Activated CD4-positive, alpha-beta T cell treated with anti-CD3 and anti-CD28 coated beads, Interleukin-2, amount 50 U/mL, for 24 hours (primary cell): ENCODE data around the gene CYFIP2.

ENCODE experiments used
- DNase-seq, 2 donors: peaks; one replicate each; pipeline ENCODE4 v3.0.0-alpha.2; 2020; ENCODE audit warnings: low read depth in 1 of 2, low spot score in 1 of 2

CYFIP2 gene

DNA sequence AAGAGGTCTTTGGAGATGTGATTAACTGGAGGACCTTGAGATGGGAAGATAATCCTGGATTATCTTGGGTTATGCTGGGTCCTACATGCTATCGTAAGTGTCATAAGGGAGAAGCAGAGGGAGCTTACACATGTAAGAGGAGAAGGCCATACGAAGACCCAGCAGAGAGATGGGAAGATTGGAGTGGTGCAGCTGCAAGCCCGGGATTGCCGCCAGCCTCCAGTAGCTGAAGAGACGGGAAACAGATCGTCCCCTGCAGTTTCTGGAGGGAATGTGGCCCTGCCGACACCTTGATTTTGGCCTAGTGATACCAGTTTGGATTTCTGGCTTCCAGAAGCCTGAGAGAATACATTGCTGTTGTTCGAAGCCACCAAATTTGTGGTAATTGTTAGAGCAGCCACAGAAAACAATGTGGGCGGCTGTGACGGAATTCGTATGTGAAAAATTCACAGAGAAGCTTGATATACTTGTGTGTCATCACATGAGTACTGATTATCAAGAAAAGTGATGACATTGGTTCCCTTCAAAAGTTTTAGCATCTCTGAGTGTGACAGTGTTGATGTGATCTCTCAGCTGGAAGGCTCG is 86.9 kb downstream of the CYFIP2 start:
- no peak for DNase-seq

DNA sequence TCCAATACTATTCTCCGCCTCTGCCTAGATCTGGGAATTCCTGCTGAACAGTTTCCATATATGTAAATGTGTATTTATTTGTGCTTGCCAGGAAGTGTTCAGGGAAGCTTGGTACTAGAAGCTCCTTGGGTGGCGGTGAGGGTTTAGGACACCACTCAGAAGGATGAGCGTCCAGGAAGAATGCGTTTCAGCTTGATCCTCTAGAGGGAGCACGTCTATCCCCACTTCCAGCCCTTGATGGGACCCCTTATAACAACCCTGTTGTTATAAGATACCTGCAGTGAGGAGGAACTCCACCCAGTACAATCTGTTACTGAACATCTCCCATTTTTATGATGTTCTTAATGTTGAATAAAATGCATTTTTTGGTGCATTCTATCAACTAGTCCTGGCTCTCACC is 88.9 kb downstream of the CYFIP2 start:
- DNase-seq: no peak

GRCh38 chr5:157356576-157356975 is 90.7 kb downstream of the CYFIP2 start:
- DNase-seq: no peak

GRCh38 chr5:157357823-157358222 is 91.9 kb downstream of the CYFIP2 start:
- DNase-seq: no peak

DNA sequence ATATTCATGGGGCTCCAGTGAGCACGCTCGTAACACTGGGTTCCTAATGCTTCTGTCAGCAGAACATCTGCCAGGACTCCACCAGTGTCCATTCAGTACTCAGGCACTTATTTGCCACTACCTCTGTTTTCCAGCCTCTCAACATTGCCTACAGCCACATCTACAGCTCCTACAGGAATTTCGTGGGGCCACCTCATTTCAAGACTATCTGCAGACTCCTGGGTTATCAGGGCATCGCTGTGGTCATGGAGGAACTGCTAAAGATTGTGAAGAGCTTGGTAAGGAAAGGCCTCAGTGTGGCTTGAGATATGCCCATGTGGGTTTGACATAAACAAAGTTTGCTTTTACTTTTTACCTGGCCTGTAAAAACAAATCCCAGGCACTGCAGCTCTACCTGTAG is 92.9 kb downstream of the CYFIP2 start:
- DNase-seq: no peak

DNA sequence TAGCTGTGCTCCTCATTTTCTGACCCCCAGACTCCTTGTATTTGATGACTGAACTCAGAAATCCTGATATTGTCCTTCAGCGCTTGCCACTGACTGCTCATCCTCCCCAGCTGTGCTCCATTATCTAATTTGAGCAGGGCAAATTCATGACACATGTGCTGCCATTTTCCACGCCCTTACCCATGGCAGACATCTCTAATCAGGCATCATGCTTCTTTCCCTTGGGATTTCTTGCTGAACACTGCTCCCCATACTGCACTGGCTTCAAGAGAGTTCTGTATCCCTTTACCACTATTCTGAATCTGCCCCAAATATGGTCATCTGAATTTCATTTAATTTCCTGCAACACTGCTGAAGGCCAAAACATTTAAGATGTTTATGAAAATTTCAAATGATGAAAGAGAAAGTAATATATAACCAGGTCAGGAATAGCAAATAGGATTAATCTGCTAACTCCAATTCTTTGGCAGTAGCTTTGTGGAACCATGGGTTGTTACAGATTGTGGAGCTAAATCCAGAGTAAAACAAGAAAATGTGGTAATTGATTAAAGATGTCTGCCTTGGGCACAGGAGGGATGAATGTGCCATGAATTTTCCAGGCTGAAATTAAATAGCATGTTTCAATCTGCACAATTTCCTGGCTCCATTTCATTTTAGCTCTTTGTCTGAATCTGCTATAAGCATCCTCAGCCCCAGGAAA is 93.6 kb downstream of the CYFIP2 start:
- no peak for DNase-seq

GRCh38 chr5:157362012-157362411 is 96.1 kb downstream of the CYFIP2 start:
- DNase-seq: no peak

GRCh38 chr5:157362502-157362901 is 96.6 kb downstream of the CYFIP2 start:
- no peak for DNase-seq

DNA sequence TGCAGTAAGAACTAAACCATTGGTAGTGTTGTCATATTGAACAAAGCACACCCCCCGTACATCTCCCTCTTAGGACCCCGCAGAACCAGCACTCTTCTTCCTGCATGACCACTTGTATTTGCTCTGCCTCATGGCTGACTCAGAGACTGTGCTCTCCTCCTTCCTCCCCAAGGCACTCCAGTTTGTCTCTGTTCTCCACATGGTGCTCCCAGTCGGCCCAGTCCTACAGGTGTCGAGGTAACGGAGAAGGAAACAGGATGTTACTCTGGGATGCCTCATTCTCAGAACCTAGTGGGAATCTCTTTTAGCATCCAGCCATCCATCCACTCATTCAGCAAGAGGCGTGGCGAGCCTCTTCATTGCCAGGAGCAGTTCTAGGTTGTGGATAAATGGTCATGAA is 97.1 kb downstream of the CYFIP2 start:
- DNase-seq: no peak

DNA sequence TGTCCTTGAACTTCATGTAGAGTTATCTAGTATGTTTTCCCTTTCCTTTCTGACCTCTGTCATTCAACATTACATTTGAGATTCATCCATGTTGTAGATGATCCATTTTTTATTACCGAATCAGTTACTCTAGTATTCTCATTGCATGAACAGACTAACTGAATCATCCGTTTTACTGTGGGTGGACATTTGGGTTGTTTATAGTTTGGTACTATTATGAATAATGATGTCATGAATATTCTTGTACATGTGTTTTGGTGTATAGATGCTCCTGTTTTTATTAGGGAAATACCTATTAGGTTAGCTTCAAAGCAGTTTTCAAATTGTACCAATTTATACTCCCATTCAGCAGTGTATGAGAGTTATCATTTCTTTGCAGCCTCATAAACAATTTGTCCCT is 99.8 kb downstream of the CYFIP2 start:
- DNase-seq: no peak

- DNase-seq: no peak
These were observed 101.1 kb downstream of the CYFIP2 start for GRCh38 chr5:157366741-157367674.

GRCh38 chr5:157369507-157369906 is 103.6 kb downstream of the CYFIP2 start:
- DNase-seq: no peak

DNA sequence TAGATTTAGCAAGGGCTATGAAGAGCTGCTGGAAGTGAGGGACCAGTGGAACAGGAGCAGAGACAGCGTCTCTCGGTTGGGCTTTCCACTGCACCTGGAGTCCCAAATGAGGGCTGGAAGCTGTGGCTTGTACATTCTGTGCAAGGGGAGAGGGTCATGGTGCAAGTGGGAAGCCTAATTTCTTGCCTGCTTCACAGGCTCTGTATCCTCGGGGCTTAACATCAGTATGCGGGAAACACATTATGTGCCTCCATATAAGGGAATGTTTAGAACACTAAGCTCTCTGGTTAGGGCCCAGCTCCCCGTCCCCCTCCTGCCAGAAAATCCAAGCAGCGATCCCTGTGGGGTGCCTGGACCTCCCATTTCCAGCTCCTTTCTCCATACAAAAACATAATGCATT is 105.0 kb downstream of the CYFIP2 start:
- no peak for DNase-seq

GRCh38 chr5:157371655-157372471 is 105.9 kb downstream of the CYFIP2 start:
- no peak for DNase-seq

- no peak for DNase-seq
These were observed 106.5 kb downstream of the CYFIP2 start for GRCh38 chr5:157372472-157372822.

GRCh38 chr5:157378509-157378908 is 112.6 kb downstream of the CYFIP2 start:
- no peak for DNase-seq

- DNase-seq: no peak
These were observed 114.1 kb downstream of the CYFIP2 start for GRCh38 chr5:157379983-157380382.

DNA sequence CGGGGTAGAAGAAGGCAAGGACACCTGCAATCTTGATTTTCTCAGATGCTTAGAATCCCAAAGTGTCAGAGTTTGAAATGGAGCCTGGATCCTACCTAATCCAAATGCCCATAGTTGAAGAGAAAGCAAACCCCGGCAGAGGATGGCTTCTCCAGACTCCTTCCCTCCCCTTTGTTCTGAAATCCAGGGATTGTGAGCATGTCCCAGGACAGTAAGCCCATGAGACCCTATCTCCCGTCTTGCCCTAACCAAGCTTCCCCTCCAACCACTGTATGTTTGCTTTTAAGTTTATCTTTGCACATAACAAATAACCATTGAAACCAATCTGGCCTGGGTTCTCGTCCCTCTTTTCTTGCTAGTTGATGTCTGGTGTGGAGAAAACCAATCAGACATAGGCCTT is 115.8 kb downstream of the CYFIP2 start:
- no peak for DNase-seq

DNA sequence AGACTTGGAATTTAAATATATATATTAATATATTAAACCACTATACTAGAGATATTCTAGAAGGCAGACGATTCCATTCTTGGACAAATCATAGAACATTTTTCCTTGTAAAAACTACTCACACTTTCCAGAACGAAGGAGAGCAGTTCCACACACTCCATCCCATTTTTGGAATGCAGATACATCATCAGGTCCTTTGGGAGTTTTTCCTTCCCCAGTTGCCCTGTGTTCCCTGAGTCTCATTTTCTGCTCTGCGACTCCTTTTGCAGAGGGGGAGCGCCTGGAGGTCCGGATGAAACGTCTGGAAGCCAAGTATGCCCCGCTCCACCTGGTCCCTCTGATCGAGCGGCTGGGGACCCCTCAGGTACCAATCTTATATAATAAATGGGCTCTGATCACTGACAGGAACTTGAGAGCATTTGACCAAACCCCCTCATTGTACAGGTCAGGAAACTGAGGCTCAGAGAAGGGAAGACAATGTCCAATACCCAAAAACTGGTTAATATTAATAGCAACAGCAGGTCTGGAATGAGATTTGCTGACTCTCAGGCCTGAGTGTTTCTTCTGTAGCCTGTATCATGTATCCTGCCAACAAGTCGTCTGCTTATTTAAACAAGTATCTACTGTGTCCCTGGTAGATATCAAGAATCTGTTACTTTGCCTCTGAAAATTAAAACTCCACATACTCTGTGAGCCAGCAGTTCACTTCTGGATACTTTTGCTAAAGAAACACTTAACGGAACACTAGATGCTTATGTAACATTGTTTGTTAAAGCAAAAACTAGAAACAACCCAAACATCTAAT is 117.3 kb downstream of the CYFIP2 start:
- DNase-seq: no peak

DNA sequence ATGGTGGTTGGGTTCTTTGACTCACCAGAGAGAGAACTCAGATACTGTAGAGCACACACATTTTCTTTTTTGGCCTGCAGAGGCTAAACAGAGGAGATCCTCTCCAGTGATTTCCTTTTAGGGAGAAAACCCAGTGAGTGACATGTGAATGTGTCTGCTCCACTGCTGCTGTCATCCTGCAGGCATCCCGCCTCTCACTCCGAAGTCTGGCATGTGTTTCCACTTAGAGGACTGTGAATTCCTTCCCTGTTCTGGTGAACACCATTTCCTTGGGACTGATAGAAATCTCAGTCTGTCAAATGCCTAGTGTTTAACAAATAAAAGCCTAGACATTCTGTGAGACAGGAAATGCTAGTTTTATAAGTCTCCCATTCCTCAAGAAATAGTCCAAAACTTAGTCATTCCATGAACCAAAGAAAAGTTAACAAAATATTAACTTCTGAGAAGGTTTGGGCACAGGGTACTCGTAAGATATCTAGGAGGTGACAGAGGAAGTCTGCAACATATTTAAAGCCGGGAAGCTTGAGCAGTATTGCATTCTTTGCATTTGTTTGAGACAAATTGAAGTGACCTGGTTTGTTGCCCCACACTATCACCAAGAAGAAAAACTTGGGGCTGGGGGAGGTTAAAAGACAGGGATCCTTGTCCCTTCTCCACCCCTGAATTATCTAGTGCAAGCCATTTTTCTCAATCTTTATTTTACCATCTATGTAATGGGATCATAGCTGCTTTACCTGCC is 119.2 kb downstream of the CYFIP2 start:
- DNase-seq: no peak
